Measurements from ENCODE around the gene CPNE8. TPM values are rescaled to one million over a fixed set of nuclear protein-coding genes. Genes with fewer than 3 reads are reported as not detected.

CPNE8 gene
- total RNA-seq, 2 donors from 2014 or later: 11.7 to 33.3 TPM

DNA sequence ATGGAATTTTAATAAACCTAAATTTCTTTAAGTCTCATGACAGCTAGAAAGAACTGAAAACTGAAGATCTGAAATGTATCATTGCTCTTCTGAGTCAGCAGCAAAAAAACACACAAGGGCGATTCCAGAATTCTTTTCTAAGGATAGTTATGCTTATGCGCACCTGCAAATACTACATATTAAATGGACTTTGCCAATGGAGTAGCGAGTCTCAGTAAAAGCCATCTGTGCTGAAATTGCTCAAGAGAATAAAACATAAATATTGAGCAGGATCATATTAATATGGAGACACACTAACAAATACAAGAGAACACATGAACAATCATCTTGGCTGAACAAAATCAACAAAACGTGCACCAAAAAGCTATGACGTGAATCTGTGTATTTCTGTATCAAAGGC lies 73.7 kb downstream of the CPNE8 start:
- DNase-seq: no peak
- no peak overlapping the region for H3K9ac ChIP-seq (ENCODE audit: low read depth in 2 of 2, low read length in 2 of 2)
- H3K27ac ChIP-seq: no peak overlapping the region
- no peak overlapping the region for H3K4me3 ChIP-seq
- TF ChIP-seq, protein P1, sequence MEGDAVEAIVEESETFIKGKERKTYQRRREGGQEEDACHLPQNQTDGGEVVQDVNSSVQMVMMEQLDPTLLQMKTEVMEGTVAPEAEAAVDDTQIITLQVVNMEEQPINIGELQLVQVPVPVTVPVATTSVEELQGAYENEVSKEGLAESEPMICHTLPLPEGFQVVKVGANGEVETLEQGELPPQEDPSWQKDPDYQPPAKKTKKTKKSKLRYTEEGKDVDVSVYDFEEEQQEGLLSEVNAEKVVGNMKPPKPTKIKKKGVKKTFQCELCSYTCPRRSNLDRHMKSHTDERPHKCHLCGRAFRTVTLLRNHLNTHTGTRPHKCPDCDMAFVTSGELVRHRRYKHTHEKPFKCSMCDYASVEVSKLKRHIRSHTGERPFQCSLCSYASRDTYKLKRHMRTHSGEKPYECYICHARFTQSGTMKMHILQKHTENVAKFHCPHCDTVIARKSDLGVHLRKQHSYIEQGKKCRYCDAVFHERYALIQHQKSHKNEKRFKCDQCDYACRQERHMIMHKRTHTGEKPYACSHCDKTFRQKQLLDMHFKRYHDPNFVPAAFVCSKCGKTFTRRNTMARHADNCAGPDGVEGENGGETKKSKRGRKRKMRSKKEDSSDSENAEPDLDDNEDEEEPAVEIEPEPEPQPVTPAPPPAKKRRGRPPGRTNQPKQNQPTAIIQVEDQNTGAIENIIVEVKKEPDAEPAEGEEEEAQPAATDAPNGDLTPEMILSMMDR (IDR thresholded peaks at IDR 0.05): no peak
- no peaks in the 10 kb centered on the region for H3K27me3 ChIP-seq
- H3K9me3 ChIP-seq: no peaks in the 10 kb centered on the region
- no peaks in the 10 kb centered on the region for H3K4me1 ChIP-seq
- intact Hi-C loops (cut with DNase I): no loop called here
- H3K36me3 ChIP-seq: no peaks in the 10 kb centered on the region

DNA sequence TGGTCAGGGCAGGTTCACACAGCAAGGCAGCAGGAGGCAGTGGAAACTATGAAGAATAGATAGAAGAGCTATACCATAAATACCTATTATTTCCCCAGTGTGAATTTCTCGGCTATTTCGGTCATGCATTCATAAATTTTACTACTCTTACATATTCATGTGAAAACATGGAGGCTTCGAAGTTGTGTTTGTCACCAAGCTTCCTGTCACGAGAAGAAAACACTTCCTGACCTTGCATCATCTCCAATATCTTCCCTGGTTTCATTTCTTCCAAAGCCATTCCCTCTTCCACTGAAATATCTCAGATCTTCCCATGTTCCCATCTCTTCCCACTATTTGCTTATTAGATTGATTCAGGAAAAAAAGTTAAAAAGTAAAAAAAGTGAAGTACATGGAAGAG lies 80.4 kb downstream of the CPNE8 start:
- no peak overlapping the region for H3K4me3 ChIP-seq
- intact Hi-C loops (cut with DNase I): no loop called here
- TF ChIP-seq, protein P1 (IDR thresholded peaks at IDR 0.05): no peak
- no peak overlapping the region for H3K27ac ChIP-seq
- no peaks in the 10 kb centered on the region for H3K9me3 ChIP-seq
- H3K27me3 ChIP-seq: no peaks in the 10 kb centered on the region
- no peaks in the 10 kb centered on the region for H3K36me3 ChIP-seq
- no peaks in the 10 kb centered on the region for H3K4me1 ChIP-seq
- DNase-seq: no peak
- no peak overlapping the region for H3K9ac ChIP-seq (ENCODE audit: low read depth in 2 of 2, low read length in 2 of 2)

DNA sequence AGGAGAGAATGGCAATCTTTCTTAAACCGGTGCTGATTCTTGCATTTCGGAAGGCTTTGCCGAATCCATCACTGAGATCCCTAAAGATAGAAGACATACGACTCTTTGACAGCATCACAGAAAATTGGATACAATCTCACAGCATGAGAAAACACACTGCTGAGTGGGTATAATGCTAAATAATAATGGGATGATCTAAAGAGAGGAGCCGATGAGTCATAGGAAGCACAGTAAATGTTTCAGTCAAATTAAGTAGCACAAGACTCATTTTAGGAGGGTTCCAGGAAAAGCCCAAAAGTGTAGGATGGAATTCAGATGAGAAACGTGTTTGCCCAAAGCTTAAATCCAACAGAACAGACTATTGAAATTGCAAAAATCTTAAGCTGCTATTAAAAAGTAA lies 81.7 kb downstream of the CPNE8 start:
- Histone ChIP-seq H3K4me1 (no peaks in the 10 kb centered on the region), H3K27me3 (no peaks in the 10 kb centered on the region), H3K4me3 (no peak overlapping the region), H3K27ac (no peak overlapping the region), H3K9ac (ENCODE audit: low read depth in 2 of 2, low read length in 2 of 2) (no peak overlapping the region), H3K9me3 (no peaks in the 10 kb centered on the region), H3K36me3 (no peaks in the 10 kb centered on the region)
- TF ChIP-seq, protein P1 (IDR thresholded peaks at IDR 0.05): no peak
- intact Hi-C loops (cut with DNase I): no loop called here
- no peak for DNase-seq

DNA sequence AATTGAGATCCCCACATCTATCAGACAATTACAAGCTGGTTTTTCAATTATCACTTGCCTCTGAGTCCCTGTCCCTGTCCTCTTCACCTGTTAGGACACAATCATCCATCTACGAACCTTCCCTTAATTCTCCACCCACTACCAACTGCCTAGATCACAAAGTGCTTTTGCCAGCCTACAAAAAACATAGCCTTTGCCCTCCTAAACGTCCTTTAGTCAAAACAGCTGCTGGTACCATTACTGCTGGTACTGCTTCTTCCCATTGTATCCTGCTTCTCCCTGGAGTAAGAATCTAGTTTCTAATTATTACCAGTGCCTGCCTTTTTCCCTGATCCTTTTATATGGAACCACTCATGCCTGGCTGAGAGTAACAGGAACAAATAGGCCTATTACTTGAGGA lies 82.1 kb downstream of the CPNE8 start:
- Histone ChIP-seq H3K9me3 (no peaks in the 10 kb centered on the region), H3K9ac (ENCODE audit: low read depth in 2 of 2, low read length in 2 of 2) (no peak overlapping the region), H3K4me1 (no peaks in the 10 kb centered on the region), H3K27me3 (no peaks in the 10 kb centered on the region), H3K4me3 (no peak overlapping the region), H3K27ac (no peak overlapping the region), H3K36me3 (no peaks in the 10 kb centered on the region)
- no peak for DNase-seq
- TF ChIP-seq, protein P1 (IDR thresholded peaks at IDR 0.05): no peak
- intact Hi-C loops (cut with DNase I): no loop called here

DNA sequence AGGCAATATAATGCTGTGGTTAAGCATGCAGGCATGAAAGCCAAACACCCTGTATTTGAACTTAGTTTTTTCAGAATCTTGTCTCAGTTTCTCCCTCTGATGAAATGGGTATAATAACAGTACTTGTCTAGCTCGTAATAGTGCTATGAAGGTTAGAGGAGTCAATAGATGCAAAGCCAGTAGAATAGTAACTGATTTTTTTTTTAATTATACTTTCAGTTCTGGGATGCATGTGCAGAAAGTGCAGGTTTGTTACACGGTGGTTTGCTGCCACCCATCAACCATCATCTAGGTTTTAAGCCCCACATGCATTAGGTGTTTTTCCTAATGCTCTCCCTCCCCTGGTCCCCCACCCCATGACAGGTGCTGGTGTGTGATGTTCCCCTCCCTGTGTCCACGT lies 87.4 kb downstream of the CPNE8 start:
- Histone ChIP-seq H3K27ac (no peak overlapping the region), H3K36me3 (no peaks in the 10 kb centered on the region), H3K27me3 (no peaks in the 10 kb centered on the region), H3K4me3 (no peak overlapping the region), H3K9me3 (no peaks in the 10 kb centered on the region), H3K9ac (ENCODE audit: low read depth in 2 of 2, low read length in 2 of 2) (no peak overlapping the region), H3K4me1 (no peaks in the 10 kb centered on the region)
- no peak for DNase-seq
- TF ChIP-seq, protein P1 (IDR thresholded peaks at IDR 0.05): no peak
- intact Hi-C loops (cut with DNase I): loop anchor here (5.0 kb wide), 1 partner anchor 46 kb away; no protein-coding TSS in a partner anchor

DNA sequence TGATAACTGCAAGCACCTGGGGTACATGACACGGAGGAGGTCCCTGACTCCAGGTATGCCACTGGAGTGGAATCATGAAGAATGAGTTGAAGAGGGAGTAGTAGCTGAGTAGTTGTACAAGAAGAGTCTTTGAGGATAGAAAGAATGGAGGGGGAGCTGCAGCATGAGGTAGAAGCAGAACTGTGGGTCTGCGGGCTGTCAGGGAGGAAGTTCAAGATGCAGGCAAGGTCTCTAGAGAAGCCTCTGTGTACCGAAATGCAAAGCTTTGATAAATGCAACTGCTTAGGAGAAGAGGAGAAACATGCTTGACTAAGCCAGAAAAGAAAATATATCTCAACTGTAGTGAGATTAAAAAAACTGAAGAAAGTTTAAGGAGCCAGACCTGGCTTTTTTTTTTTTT lies 91.5 kb downstream of the CPNE8 start:
- TF ChIP-seq, protein P1 (IDR thresholded peaks at IDR 0.05): no peak
- no peak overlapping the region for H3K9ac ChIP-seq (ENCODE audit: low read depth in 2 of 2, low read length in 2 of 2)
- H3K4me1 ChIP-seq: no peaks in the 10 kb centered on the region
- no peaks in the 10 kb centered on the region for H3K9me3 ChIP-seq
- H3K4me3 ChIP-seq: no peak overlapping the region
- intact Hi-C loops (cut with DNase I): no loop called here
- H3K36me3 ChIP-seq: no peaks in the 10 kb centered on the region
- H3K27ac ChIP-seq: no peak overlapping the region
- DNase-seq: no peak
- no peaks in the 10 kb centered on the region for H3K27me3 ChIP-seq
